Esophagus squamous epithelium (tissue), 5 donors: ENCODE data around the gene HHLA2. TPM values are rescaled to one million over a fixed set of nuclear protein-coding genes. Genes with fewer than 3 reads are reported as not detected.

ENCODE experiments used
- DNase-seq: peaks from one replicate; lab custom pipeline; 2025; lab: John Stamatoyannopoulos, UW
- H3K27ac ChIP-seq, 4 donors: fragments of 200-600 bp; sonication (generic); one replicate each; pipeline ENCODE4 v1.5.1; 2016 to 2019; ENCODE audit warnings: mild to moderate bottlenecking in 1 of 4
- H3K27me3 ChIP-seq, 4 donors: fragments of 200-600 bp; sonication (generic); 1 replicate in 3 of 4; 2 replicates in 1 of 4; pipeline versions ENCODE4 v1.5.1 to v1.6.0; 2017 to 2021; ENCODE audit warnings: antibody characterized with exemption in 1 of 4
- H3K36me3 ChIP-seq, 3 donors: fragments of 200-600 bp; sonication (generic); one replicate each; pipeline ENCODE4 v1.5.1; 2016 to 2019
- H3K4me1 ChIP-seq, 3 donors: fragments of 200-600 bp; sonication (generic); one replicate each; pipeline ENCODE4 v1.5.1; 2017 to 2019
- H3K4me3 ChIP-seq, 4 donors: fragments of 200-600 bp; sonication (generic); 1 replicate in 3 of 4; 2 replicates in 1 of 4; pipeline ENCODE4 v1.5.1; 2016 to 2019; ENCODE audit warnings: mild to moderate bottlenecking in 2 of 4, moderate library complexity in 1 of 4
- H3K9me3 ChIP-seq, 3 donors: fragments of 200-600 bp; sonication (generic); one replicate each; pipeline ENCODE4 v1.5.1; 2016 to 2019
- POLR2A ChIP-seq, 4 donors: fragments of 450-650 bp; IDR thresholded peaks; one replicate each; pipeline ENCODE4 v1.6.1; 2017; ENCODE audit warnings: antibody characterized with exemption in 4 of 4, mild to moderate bottlenecking in 4 of 4, moderate library complexity in 3 of 4
- WGBS, 2 donors: methylation state at CpG; one replicate each; pipeline ENCODE4 v1.1.5; 2018; 5-methylcytosine and 5-hydroxymethylcytosine counted together
- intact Hi-C: fragments of 100-400 bp; cut with DNase I; formaldehyde crosslinking; loops from one replicate; pipeline ENCODE4 v1.15.0; 2022
- total RNA-seq, 4 donors: library from RNA; depleted of rRNA; stranded (reverse); fragments of >200 nt; gene quantifications; one replicate each; pipeline ENCODE4 v1.1.0, GENCODE V29; 2016
- TF ChIP-seq, protein P1 (sequence below), 6 experiments: fragments of 450-650 bp in 4 of 6; fragments of 200-600 bp in 2 of 6; sonication (generic) in 2 of 6; IDR thresholded peaks; one replicate each; pipeline ENCODE4 v1.5.1; 2016 to 2019; ENCODE audit warnings: antibody characterized with exemption in 6 of 6, mild to moderate bottlenecking in 4 of 6, moderate library complexity in 4 of 6
- donor health status: DM: yes; HTN: yes; CAD: no.

HHLA2 gene
- total RNA-seq, 4 donors from 2014 or later, result not detected

DNA sequence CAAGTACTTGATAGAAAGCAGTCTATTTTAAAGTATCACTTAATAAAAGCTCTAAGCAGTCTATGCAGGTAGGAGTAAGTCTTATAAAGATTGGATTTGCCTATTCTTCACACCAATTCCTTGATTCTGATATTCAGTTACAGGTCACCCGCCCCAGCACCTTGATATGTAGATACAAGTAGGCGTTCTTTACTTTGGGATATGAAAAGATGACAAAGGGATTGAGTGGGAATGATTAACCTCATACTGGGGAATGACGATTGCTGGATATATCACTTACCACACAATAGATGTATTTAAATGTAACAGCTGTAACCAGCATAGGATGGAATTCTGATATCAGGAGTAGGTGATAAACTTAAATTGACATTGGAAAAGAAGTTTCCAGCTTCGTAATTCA is 47.1 kb downstream of the HHLA2 start:
- Histone ChIP-seq H3K4me1 (no peaks in the 10 kb centered on the region), H3K4me3 (no peak overlapping the region), H3K36me3 (no peaks in the 10 kb centered on the region), H3K9me3 (no peaks in the 10 kb centered on the region), H3K27me3 (no peaks in the 10 kb centered on the region), H3K27ac (no peak overlapping the region)
- DNase-seq, result no peak
- intact Hi-C loops, result no loop called here
- WGBS, 2 donors, result 78 to 87% methylated on average over 4 of the region's 4 CpGs
- TF ChIP-seq, protein P1, sequence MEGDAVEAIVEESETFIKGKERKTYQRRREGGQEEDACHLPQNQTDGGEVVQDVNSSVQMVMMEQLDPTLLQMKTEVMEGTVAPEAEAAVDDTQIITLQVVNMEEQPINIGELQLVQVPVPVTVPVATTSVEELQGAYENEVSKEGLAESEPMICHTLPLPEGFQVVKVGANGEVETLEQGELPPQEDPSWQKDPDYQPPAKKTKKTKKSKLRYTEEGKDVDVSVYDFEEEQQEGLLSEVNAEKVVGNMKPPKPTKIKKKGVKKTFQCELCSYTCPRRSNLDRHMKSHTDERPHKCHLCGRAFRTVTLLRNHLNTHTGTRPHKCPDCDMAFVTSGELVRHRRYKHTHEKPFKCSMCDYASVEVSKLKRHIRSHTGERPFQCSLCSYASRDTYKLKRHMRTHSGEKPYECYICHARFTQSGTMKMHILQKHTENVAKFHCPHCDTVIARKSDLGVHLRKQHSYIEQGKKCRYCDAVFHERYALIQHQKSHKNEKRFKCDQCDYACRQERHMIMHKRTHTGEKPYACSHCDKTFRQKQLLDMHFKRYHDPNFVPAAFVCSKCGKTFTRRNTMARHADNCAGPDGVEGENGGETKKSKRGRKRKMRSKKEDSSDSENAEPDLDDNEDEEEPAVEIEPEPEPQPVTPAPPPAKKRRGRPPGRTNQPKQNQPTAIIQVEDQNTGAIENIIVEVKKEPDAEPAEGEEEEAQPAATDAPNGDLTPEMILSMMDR (IDR thresholded peaks at IDR 0.05), result no peak
- no peak for TF ChIP-seq POLR2A (IDR thresholded peaks at IDR 0.05)

DNA sequence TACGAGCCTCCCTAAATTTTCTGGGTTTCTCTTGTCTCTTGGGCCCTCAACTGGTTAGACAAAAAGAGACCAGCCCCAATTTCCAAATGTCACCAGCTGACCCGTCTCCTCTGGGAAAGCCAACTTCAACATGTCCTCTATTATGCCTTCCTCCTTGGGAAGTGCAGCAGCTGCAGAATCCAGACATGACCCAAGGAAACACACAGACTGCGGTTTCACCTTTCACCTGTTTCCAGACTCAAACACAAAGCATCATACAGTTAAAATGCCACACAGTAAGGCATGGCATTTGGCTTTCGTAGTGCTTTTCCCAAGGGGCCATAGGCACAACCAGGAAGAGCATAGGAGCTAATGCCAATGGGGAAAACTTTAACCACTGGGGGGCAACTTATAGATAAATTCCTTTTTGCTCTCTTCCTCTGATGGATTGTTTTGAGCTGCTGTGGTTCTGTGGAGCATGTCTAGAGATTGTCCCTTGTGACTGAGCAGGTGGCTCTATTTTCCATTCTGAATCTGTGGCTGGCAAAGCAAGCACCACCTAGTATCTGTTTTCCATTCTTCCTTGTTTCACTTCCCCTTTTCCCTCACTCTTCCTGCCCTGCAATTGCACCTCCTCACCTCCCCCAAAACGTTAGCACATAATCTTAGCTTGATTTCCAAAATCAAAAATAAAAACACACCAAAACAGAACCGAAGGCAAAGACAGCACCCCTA is 49.3 kb downstream of the HHLA2 start:
- Histone ChIP-seq H3K27me3 (no peaks in the 10 kb centered on the region), H3K4me3 (no peak overlapping the region), H3K36me3 (no peaks in the 10 kb centered on the region), H3K4me1 (no peaks in the 10 kb centered on the region), H3K27ac (no peak overlapping the region), H3K9me3 (no peaks in the 10 kb centered on the region)
- TF ChIP-seq POLR2A (IDR thresholded peaks at IDR 0.05), result no peak
- TF ChIP-seq, protein P1 (IDR thresholded peaks at IDR 0.05), result no peak
- no peak for DNase-seq
- intact Hi-C loops, result no loop called here
- WGBS, 2 donors, result 38 to 57% methylated on average over 6 of the region's 6 CpGs

DNA sequence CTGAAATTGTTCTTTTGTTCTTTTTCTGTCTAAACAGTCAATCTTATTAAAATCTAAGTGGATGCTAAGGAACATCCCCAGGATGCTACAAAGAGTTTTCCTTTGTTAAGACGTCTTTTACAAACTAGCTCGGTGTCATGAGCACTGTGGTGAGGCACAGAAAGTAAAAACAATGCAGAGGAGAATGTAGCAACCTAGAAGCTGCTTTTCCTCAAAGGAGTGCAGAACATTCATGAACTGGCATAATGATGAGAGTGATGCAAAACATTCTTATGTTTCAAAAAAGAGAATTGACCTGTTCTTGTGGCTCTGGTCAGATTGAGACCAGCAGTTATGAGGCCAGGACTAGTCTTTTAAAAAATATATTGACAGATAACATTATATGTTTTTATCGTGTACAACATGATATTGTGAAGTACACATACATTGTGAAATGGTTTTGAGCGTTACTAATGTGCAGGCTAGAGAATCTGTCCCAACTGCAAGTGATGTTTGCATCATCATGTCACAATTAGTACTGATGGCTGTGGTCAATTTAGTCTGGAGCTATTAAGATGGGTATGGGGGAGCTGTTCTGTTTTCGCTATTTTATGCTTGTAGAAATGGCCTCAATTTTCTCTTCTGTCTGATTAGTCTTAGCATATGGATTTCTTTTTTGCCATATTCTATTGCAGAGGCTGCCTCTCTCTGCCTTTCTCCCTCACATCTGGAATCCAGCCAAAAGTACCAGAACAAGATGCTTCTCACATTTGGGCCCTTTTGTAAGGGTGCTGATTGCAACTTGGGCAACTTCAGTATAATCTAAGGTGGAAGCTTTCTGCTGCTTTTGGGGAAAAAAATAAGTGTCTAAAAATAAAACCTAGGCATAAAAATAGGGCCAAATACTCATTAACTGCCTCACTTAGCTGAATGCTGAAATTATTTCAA is 50.2 kb downstream of the HHLA2 start:
- TF ChIP-seq POLR2A (IDR thresholded peaks at IDR 0.05), result no peak
- TF ChIP-seq, protein P1 (IDR thresholded peaks at IDR 0.05), result no peak
- Histone ChIP-seq H3K4me3 (no peak overlapping the region), H3K9me3 (no peaks in the 10 kb centered on the region), H3K4me1 (no peaks in the 10 kb centered on the region), H3K36me3 (no peaks in the 10 kb centered on the region), H3K27ac (no peak overlapping the region), H3K27me3 (no peaks in the 10 kb centered on the region)
- 86 to 89% methylated on average over 5 of the region's 5 CpGs for WGBS, 2 donors
- intact Hi-C loops, result no loop called here
- no peak for DNase-seq

DNA sequence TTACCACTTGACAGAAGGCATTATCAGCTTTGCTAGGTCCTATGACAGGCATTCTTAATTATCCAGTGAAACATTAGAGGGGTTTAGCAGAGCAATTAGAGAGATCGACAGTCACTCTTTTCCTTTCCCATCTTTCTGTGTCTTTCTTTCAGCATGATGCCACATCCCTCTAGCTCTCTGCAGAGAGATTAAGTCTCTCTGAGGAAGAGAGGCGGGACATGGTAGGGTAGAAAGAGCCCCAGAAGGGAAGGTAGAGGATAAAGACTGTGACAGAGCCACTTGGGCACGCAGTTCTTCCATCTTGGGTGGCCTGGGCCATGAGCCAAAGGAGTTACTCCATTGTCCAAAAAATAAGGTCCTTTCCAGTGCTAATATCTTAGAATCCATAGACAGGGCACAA is 55.8 kb downstream of the HHLA2 start:
- H3K9me3 ChIP-seq, result no peaks in the 10 kb centered on the region
- H3K27ac ChIP-seq, result no peak overlapping the region
- H3K4me3 ChIP-seq, result no peak overlapping the region
- intact Hi-C loops, result no loop called here
- no peaks in the 10 kb centered on the region for H3K36me3 ChIP-seq
- no peak for DNase-seq
- no peaks in the 10 kb centered on the region for H3K4me1 ChIP-seq
- no peaks in the 10 kb centered on the region for H3K27me3 ChIP-seq
- 48 to 71% methylated on average over 3 of the region's 3 CpGs for WGBS, 2 donors
- no peak for TF ChIP-seq POLR2A (IDR thresholded peaks at IDR 0.05)

DNA sequence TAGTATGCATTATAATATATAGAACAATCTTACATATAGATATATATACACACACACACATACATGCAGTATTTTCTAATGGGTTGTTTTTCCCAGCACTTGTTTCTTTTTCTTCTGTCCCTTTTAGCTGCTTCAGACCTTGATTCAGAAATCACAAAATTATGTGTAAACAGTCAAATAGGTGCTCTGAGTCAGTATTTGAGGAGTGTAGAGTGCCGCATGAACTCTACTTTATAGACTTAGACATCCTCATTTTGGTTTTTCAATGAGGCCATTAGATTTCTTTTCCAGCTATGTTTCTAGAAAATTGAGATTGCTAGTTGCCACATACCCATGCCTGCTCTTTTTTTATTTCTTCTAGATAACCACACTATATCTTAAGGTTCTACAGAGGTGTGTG is 58.2 kb downstream of the HHLA2 start:
- no peak overlapping the region for H3K4me3 ChIP-seq
- no peaks in the 10 kb centered on the region for H3K36me3 ChIP-seq
- H3K4me1 ChIP-seq, result no peaks in the 10 kb centered on the region
- intact Hi-C loops, result no loop called here
- no peaks in the 10 kb centered on the region for H3K9me3 ChIP-seq
- TF ChIP-seq, protein P1 (IDR thresholded peaks at IDR 0.05), result no peak
- TF ChIP-seq POLR2A (IDR thresholded peaks at IDR 0.05), result no peak
- H3K27ac ChIP-seq, result no peak overlapping the region
- no peaks in the 10 kb centered on the region for H3K27me3 ChIP-seq
- no peak for DNase-seq
- WGBS, 2 donors, result 92 to 96% methylated on average over 1 of the region's 1 CpG
